ENCODE data around the gene PYGB.

The PYGB gene

DNA sequence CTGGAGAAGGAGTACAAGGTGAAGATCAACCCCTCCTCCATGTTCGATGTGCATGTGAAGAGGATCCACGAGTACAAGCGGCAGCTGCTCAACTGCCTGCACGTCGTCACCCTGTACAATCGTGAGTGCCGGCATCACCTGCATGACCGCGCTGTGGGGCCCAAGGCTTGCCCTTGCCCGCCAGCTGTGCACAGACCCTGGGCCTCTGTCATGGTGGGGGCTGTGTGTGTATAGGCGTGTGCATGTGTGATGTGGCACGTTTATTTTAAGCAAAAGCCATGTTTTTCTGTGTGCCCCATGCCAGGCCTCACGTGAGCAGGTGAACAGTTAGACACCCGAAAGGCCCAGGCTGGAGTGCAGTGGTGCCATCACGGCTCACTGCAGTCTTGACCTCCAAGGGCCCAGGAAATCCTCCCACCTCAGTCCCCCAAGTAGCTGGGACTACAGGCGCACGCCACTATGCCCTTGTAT lies 36.3 kb downstream of the PYGB start:
- no peak for TF ChIP-seq TCF12 (IDR thresholded peaks at IDR 0.05; ENCODE audit: low read depth)
- TF ChIP-seq FOXM1 (IDR thresholded peaks at IDR 0.05; ENCODE audit: borderline replicate concordance, low read depth), result no peak
- no peak for TF ChIP-seq TEAD4 (IDR thresholded peaks at IDR 0.05)
- no peak for TF ChIP-seq TAF1 (IDR thresholded peaks at IDR 0.05; ENCODE audit: low read depth)
- TF ChIP-seq RAD21 (IDR thresholded peaks at IDR 0.05; ENCODE audit: low read depth), result no peak
- TF ChIP-seq CEBPB (IDR thresholded peaks at IDR 0.05), result no peak
- TF ChIP-seq, protein P1, sequence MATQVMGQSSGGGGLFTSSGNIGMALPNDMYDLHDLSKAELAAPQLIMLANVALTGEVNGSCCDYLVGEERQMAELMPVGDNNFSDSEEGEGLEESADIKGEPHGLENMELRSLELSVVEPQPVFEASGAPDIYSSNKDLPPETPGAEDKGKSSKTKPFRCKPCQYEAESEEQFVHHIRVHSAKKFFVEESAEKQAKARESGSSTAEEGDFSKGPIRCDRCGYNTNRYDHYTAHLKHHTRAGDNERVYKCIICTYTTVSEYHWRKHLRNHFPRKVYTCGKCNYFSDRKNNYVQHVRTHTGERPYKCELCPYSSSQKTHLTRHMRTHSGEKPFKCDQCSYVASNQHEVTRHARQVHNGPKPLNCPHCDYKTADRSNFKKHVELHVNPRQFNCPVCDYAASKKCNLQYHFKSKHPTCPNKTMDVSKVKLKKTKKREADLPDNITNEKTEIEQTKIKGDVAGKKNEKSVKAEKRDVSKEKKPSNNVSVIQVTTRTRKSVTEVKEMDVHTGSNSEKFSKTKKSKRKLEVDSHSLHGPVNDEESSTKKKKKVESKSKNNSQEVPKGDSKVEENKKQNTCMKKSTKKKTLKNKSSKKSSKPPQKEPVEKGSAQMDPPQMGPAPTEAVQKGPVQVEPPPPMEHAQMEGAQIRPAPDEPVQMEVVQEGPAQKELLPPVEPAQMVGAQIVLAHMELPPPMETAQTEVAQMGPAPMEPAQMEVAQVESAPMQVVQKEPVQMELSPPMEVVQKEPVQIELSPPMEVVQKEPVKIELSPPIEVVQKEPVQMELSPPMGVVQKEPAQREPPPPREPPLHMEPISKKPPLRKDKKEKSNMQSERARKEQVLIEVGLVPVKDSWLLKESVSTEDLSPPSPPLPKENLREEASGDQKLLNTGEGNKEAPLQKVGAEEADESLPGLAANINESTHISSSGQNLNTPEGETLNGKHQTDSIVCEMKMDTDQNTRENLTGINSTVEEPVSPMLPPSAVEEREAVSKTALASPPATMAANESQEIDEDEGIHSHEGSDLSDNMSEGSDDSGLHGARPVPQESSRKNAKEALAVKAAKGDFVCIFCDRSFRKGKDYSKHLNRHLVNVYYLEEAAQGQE (IDR thresholded peaks at IDR 0.05; ENCODE audit: low read depth), result no peak
- TF ChIP-seq EGR1 (IDR thresholded peaks at IDR 0.05), result no peak
- TF ChIP-seq NFIC (IDR thresholded peaks at IDR 0.05), result no peak
- TF ChIP-seq, protein P2, sequence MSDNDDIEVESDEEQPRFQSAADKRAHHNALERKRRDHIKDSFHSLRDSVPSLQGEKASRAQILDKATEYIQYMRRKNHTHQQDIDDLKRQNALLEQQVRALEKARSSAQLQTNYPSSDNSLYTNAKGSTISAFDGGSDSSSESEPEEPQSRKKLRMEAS (IDR thresholded peaks at IDR 0.05), result no peak
- no peak for TF ChIP-seq EP300 (IDR thresholded peaks at IDR 0.05; ENCODE audit: borderline replicate concordance)
- TF ChIP-seq YY1 (IDR thresholded peaks at IDR 0.05; ENCODE audit: low read depth), result no peak

DNA sequence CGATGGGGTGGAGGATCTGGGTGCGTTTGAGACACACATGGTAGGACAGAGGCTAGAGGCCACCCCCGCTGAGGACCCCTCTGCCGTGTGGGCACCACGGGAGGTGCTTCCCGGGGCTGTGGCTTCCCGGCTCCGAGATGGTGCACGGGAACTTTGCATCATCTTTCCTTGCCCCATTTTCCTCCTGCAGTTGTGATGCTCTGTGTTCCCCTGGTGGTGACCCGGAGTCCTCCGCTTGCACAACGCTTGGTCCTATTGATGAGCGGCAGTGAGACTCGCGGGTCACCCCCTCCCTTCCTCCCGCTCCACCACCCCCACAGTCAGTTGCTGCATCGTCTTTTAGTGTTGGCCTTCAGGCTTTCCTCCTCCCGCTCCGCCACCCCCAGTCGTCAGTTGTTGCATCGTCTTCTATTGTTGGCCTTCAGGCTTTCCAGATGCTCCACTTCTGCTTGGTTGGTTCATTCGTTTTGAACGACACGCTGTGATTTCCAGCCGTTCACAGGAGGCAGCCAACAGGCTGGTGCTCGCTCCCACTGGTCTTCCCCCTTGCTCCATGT lies 37.3 kb downstream of the PYGB start:
- no peak for TF ChIP-seq CEBPB (IDR thresholded peaks at IDR 0.05)
- no peak for TF ChIP-seq CREB1 (IDR thresholded peaks at IDR 0.05; ENCODE audit: low read depth)
- TF ChIP-seq, protein P1 (IDR thresholded peaks at IDR 0.05; ENCODE audit: low read depth), result no peak
- TF ChIP-seq, protein P3, sequence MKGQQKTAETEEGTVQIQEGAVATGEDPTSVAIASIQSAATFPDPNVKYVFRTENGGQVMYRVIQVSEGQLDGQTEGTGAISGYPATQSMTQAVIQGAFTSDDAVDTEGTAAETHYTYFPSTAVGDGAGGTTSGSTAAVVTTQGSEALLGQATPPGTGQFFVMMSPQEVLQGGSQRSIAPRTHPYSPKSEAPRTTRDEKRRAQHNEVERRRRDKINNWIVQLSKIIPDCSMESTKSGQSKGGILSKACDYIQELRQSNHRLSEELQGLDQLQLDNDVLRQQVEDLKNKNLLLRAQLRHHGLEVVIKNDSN (IDR thresholded peaks at IDR 0.05), result no peak
- no peak for TF ChIP-seq RAD21 (IDR thresholded peaks at IDR 0.05; ENCODE audit: low read depth)
- no peak for TF ChIP-seq TCF12 (IDR thresholded peaks at IDR 0.05; ENCODE audit: low read depth)
- no peak for TF ChIP-seq ZBTB7A (IDR thresholded peaks at IDR 0.05; ENCODE audit: low read depth)
- no peak for TF ChIP-seq EP300 (IDR thresholded peaks at IDR 0.05; ENCODE audit: borderline replicate concordance)
- TF ChIP-seq TAF1 (IDR thresholded peaks at IDR 0.05; ENCODE audit: low read depth), result no peak
- TF ChIP-seq EGR1 (IDR thresholded peaks at IDR 0.05), result no peak
- TF ChIP-seq, protein P2 (IDR thresholded peaks at IDR 0.05), result no peak
- TF ChIP-seq TEAD4 (IDR thresholded peaks at IDR 0.05), result no peak
- no peak for TF ChIP-seq NFIC (IDR thresholded peaks at IDR 0.05)
- no peak for TF ChIP-seq FOXM1 (IDR thresholded peaks at IDR 0.05; ENCODE audit: borderline replicate concordance, low read depth)
- TF ChIP-seq YY1 (IDR thresholded peaks at IDR 0.05; ENCODE audit: low read depth), result no peak

DNA sequence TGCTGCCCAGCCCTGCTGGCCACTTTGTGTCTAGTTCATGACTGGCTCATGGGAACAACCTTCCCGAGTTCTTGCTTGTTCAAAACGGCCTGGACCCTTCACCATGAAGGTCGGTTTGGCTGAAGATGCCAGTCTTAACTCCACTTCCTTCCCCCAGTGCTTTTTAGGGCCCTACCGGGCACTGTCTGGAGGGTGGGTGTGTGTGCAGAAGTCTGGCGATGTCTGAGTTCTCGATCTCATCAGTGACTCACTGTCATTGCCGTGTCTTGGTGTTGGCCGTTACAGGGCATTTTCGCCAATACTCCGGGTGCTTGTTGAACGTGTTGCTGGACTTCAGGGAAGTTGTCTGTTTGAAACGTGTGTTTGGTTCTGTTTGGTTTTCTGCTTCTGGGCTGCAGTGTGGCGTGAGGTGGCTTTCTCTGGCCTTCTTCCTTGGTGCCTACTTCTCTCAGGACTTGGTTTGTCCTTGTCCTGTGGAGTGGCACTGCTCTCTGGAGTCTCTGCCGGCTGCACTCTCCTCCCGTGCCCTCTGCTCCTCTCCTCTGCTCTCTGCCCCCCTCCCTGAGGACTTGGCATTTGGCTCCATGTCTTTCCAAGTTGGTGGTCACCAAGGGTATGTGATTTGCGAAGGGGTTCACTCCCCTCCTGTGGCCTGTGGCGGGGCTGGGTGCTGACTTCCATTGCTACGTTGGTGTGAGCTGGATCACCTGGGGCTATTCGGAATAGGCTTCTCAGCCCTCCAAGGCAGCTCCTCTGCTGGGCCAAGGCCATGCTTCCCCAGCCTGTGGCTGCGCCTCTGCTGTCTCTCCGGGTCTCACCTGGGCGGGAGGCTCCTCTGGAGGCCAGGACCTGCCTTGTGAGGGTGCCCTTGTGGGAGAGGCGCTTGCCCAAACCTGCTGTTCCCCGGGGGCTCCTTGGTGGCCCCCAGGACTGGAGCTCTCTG lies 38.2 kb downstream of the PYGB start:
- no peak for TF ChIP-seq EP300 (IDR thresholded peaks at IDR 0.05; ENCODE audit: borderline replicate concordance)
- TF ChIP-seq YY1 (IDR thresholded peaks at IDR 0.05; ENCODE audit: low read depth), result no peak
- TF ChIP-seq ZBTB7A (IDR thresholded peaks at IDR 0.05; ENCODE audit: low read depth), result no peak
- TF ChIP-seq NFIC (IDR thresholded peaks at IDR 0.05), result no peak
- TF ChIP-seq, protein P2 (IDR thresholded peaks at IDR 0.05), result no peak

DNA sequence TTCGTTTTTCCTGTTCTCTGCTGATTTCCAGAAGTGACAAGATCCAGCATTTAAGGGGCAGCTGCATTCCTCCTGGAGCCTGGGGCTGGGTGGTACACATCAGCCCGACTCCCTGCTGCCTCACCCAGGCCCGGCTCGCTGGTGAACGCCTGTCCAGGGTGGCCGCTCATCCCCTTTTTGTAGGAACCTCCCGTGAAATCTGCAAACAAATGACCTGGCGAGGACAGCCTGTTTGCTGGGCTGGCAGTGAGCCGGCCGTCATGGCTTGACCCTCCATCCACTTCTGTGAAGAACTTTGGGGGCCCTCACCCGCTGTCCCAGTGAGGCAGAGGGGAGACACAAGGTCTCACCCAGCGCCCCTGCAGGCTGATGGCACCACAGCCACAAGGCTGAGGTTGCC lies 39.0 kb downstream of the PYGB start:
- no peak for TF ChIP-seq CREB1 (IDR thresholded peaks at IDR 0.05; ENCODE audit: low read depth)
- TF ChIP-seq CEBPB (IDR thresholded peaks at IDR 0.05), result no peak
- TF ChIP-seq TCF12 (IDR thresholded peaks at IDR 0.05; ENCODE audit: low read depth), result no peak
- no peak for TF ChIP-seq ZBTB7A (IDR thresholded peaks at IDR 0.05; ENCODE audit: low read depth)
- no peak for TF ChIP-seq YY1 (IDR thresholded peaks at IDR 0.05; ENCODE audit: low read depth)
- TF ChIP-seq, protein P1 (IDR thresholded peaks at IDR 0.05; ENCODE audit: low read depth), result no peak
- no peak for TF ChIP-seq TAF1 (IDR thresholded peaks at IDR 0.05; ENCODE audit: low read depth)

All from Ishikawa (cell line).